Measurements from ENCODE around the gene AP2A1.
A peak's percentile ranks its signal among the peaks of the same experiment; 100 is the strongest.

The AP2A1 gene

DNA sequence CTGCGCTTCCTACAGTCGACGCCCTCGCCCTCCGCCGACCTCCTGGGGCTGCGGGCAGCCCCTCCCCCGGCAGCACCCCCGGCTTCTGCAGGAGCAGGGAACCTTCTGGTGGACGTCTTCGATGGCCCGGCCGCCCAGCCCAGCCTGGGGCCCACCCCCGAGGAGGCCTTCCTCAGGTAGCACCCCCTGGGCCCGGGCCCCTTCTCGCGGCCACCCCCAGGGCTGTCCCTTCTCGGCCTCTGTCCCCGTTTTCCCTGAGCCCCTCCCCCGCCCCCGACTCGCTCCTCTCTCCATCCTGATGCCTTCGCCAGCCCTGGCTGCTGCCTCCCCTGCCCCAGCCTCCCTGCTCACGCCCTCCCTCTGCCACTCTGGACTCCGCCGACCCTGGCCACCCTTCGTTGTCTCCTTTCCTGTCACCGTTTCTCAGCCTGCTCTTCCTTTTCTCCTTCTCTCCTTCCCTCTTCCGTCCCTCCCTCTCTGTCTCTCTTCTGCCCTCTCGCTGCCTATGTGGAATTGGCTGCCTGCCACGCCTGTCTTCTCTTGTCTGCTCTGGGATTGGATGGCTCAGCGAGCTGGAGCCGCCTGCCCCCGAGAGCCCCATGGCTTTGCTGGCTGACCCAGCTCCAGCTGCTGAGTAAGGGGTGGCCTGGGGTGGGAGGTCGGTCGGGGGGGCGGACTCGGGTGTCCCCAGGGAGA lies 35.3 kb downstream of the AP2A1 start:
- Histone ChIP-seq H3K27me3 (no peaks in the 10 kb centered on the region), H4K20me1 (no peaks in the 10 kb centered on the region), H3K27ac (peak overlapping the region; percentile 35; the same call in 1 of the 2 replicates), H3K4me2 (peak overlapping the region; percentile 66), H3K4me1 (peaks cover 16% of the 10 kb centered on the region), H3K9me3 (no peaks in the 10 kb centered on the region), H3K4me3 (no peak overlapping the region), H3K9ac (no peak overlapping the region), H3K36me3 (peaks cover 90% of the 10 kb centered on the region)
- no peak for TF ChIP-seq Cebpa-rat (IDR thresholded peaks at IDR 0.05)

GRCh38 chr19:49802836-49803528 lies 36.2 kb downstream of the AP2A1 start:
- Histone ChIP-seq H3K36me3 (peaks cover 89% of the 10 kb centered on the region), H3K4me3 (no peak overlapping the region), H3K9ac (no peak overlapping the region)

DNA sequence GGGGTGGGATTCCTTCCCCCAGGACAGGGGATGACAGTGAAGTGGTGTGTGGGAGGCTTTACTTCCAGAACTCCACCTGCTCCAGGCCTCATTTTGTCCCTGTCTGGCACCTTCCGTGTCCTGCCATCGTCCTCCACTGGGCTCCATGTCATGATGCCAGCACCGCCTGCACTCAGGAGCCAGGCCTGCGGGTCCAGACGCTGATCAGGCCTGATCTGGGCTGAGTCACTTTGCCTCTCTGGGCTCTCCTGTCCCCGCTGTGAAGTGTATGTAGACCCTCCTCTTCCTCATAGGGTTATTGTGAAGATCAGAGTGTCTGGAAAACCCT lies 36.7 kb downstream of the AP2A1 start:
- Histone ChIP-seq H4K20me1 (no peaks in the 10 kb centered on the region), H3K4me3 (no peak overlapping the region), H3K9ac (no peak overlapping the region), H3K27ac (no peak overlapping the region), H3K36me3 (peaks cover 83% of the 10 kb centered on the region), H3K4me2 (no peak overlapping the region), H3K4me1 (peaks cover 30% of the 10 kb centered on the region), H3K9me3 (no peaks in the 10 kb centered on the region), H3K27me3 (no peaks in the 10 kb centered on the region)
- TF ChIP-seq Cebpa-rat (IDR thresholded peaks at IDR 0.05), result no peak

More at GRCh38 chr19:49802836-49803528, 36.2 kb downstream of the AP2A1 start:
- Histone ChIP-seq H3K27me3 (no peaks in the 10 kb centered on the region), H3K27ac (0 out of 2 replicates have a peak overlapping the region, but pooled peaks have one; percentile 35), H3K9me3 (no peaks in the 10 kb centered on the region), H3K4me1 (peaks cover 25% of the 10 kb centered on the region), H3K4me2 (peak overlapping the region; percentile 66), H4K20me1 (no peaks in the 10 kb centered on the region)
- TF ChIP-seq Cebpa-rat (IDR thresholded peaks at IDR 0.05), result no peak

DNA sequence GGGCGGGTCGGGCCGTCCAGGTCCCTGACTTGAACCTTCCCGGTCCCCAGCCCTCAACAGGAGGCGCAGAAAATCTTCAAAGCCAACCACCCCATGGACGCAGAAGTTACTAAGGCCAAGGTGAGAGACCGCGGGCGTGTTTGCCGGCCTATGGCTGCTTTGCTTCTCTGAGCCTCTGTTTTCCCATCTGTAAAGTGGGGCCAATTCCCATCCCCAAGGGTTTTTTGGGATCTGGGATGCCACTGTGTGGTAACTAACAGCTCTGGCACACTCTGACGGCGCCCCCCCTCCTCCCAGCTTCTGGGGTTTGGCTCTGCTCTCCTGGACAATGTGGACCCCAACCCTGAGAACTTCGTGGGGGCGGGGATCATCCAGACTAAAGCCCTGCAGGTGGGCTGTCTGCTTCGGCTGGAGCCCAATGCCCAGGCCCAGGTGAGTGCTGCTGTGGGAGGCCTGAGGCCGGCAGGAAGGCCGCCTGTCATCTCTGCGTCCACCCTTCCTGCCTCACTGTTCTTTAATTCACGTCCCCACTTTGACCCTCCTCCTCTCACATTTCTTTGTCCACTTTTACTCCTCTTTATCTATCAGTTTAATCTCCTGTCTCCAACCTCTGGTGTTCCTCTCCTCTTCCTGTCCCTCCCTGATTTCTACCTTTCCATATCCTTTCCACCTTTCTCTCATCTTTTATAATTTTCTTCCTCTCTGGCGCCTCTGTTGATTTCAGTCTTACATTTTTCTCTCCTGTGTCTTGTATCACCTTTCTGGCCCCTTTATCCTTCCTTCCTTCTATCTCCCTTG lies 39.2 kb downstream of the AP2A1 start:
- H3K4me3 ChIP-seq, result no peak overlapping the region
- no peak overlapping the region for H3K4me2 ChIP-seq
- peaks cover 58% of the 10 kb centered on the region for H3K36me3 ChIP-seq
- no peaks in the 10 kb centered on the region for H3K9me3 ChIP-seq
- H3K4me1 ChIP-seq, result peaks cover 40% of the 10 kb centered on the region
- H3K9ac ChIP-seq, result no peak overlapping the region
- no peaks in the 10 kb centered on the region for H4K20me1 ChIP-seq
- H3K27ac ChIP-seq, result no peak overlapping the region
- TF ChIP-seq Cebpa-rat (IDR thresholded peaks at IDR 0.05), result no peak
- H3K27me3 ChIP-seq, result no peaks in the 10 kb centered on the region

GRCh38 chr19:49806620-49806959 lies 39.8 kb downstream of the AP2A1 start:
- TF ChIP-seq Cebpa-rat (IDR thresholded peaks at IDR 0.05), result no peak
- Histone ChIP-seq H4K20me1 (no peaks in the 10 kb centered on the region), H3K9ac (no peak overlapping the region), H3K27ac (no peak overlapping the region), H3K4me2 (no peak overlapping the region), H3K4me1 (peaks cover 40% of the 10 kb centered on the region), H3K4me3 (no peak overlapping the region), H3K9me3 (no peaks in the 10 kb centered on the region), H3K27me3 (no peaks in the 10 kb centered on the region), H3K36me3 (peaks cover 54% of the 10 kb centered on the region)

DNA sequence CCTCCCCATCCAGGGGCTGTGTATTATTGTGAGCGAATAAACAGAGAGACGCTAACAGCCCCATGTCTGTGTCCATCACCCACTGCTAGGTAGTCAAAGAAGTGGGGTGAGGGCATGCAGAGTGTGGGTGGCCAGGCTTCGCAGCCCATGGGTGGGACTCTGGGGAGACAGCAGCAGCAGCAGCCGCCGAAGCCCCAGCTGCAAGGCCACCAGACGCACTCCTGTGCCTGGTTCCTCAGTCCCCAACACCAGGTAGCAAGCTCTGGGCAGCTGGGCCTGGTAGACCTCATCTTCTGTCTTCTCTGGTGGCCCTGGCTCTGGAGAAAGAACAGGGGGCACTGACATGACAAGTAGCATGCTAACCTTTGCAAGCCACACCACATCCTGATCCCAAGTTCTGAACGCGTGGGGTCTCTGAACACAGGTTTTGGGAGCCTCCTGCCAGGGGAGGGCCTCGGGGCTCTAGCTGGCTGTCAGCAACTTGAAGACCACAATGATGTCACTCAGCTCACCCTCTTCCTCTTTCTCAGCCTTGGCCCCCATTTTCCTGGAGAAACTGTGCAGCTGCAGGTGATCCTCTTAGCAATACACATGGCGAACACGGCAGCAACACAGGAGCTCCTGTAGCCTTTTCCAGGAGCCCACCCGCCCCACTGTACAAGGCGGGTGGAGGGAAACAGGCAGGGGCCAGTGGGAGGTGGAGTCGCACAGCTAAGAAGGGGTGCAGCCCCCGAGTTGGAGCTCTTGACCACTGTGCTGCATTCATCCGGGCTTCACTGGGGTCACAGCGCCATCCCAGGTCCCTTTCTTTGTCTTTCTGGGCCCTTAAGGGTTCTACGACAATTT lies 40.5 kb downstream of the AP2A1 start:
- H3K4me1 ChIP-seq, result peaks cover 35% of the 10 kb centered on the region
- H3K36me3 ChIP-seq, result peaks cover 49% of the 10 kb centered on the region
- TF ChIP-seq Cebpa-rat (IDR thresholded peaks at IDR 0.05), result no peak
- H3K9me3 ChIP-seq, result no peaks in the 10 kb centered on the region
- H3K9ac ChIP-seq, result no peak overlapping the region
- H4K20me1 ChIP-seq, result no peaks in the 10 kb centered on the region
- H3K4me3 ChIP-seq, result no peak overlapping the region
- H3K27me3 ChIP-seq, result no peaks in the 10 kb centered on the region
- peak overlapping the region; percentile 35; the same call in 1 of the 2 replicates for H3K27ac ChIP-seq
- H3K4me2 ChIP-seq, result peak overlapping the region; percentile 42

DNA sequence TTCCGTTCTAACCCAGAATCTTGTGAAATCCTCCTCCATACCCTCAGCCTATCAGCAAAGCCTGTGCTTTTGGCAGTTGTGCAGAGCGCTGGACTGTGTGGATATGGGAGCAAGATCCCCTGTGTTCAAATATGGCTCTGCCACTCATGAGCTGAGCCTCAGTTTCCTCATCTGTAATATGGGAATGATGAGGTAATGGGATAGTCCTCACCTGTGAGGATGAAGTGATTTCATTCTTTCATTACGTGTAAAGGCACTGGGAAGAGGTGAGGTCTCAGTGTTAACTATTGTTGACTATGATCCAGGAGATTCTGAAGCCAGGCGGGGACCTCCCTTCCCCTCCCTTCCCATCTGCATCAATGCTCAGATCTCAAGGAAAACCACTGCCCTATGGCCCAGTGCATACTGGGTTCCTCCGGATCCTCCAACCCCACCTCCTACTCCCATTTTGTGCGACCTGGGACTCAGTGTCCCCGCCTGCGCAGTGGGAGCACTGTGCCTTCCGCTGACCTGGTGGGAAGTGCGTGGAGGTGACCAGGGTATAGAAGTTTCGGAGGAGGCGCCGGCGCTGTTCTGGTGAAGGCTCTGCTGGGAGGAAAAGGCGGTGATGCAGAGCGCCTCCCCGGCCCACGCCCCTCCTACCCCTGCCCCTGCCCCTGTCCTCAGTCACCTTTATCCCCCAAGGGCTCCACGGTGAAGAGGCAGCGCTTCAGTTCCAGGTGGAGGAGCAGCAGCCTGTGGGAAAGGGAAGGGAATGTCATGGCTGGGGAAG lies 41.3 kb downstream of the AP2A1 start:
- no peak for TF ChIP-seq Cebpa-rat (IDR thresholded peaks at IDR 0.05)
- H3K4me2 ChIP-seq, result peak overlapping the region; percentile 49
- no peak overlapping the region for H3K9ac ChIP-seq
- no peaks in the 10 kb centered on the region for H4K20me1 ChIP-seq
- H3K36me3 ChIP-seq, result peaks cover 44% of the 10 kb centered on the region
- peaks cover 36% of the 10 kb centered on the region for H3K4me1 ChIP-seq
- no peaks in the 10 kb centered on the region for H3K9me3 ChIP-seq
- no peaks in the 10 kb centered on the region for H3K27me3 ChIP-seq
- no peak overlapping the region for H3K4me3 ChIP-seq
- H3K27ac ChIP-seq, result 0 out of 2 replicates have a peak overlapping the region, but pooled peaks have one; percentile 35

DNA sequence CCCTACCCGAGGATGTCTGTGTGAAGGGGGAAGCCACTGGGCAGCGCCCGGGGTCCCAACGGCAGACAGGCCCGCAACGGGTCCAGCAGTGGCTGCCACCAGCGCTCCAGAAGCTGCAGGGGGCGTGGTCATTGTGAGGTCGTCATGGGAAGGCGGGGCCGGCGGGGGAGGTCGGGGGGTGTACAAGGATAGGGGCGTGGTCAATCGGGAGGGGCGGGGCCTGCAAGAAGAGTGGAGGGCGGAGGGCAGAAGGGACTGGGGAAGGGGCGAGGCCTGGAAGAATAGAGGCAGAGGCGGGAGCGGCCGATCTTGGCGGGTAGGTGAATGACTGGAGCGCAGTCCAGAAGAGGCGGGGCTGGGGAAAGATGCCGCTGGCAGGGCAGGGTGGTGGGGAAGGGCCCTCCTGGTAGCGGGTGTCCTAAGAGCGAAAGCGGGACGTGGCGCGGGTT lies 41.9 kb downstream of the AP2A1 start:
- Histone ChIP-seq H3K4me2 (peak overlapping the region; percentile 49), H3K9me3 (no peaks in the 10 kb centered on the region), H3K9ac (no peak overlapping the region), H3K27ac (no peak overlapping the region), H3K4me3 (no peak overlapping the region), H4K20me1 (no peaks in the 10 kb centered on the region), H3K27me3 (no peaks in the 10 kb centered on the region), H3K4me1 (peaks cover 36% of the 10 kb centered on the region), H3K36me3 (peaks cover 37% of the 10 kb centered on the region)
- no peak for TF ChIP-seq Cebpa-rat (IDR thresholded peaks at IDR 0.05)

Data from BLaER1 (cell line).